K562 (cell line): ENCODE results near the gene COASY. TPM values are rescaled to one million over a fixed set of nuclear protein-coding genes. Genes with fewer than 3 reads are reported as not detected.

Experiments
- ATAC-seq: fragments of 200-7000 bp; cut with Tn5 transposase; 3 replicates; pipeline ENCODE4 v1.9.1; 2020; ENCODE audit warnings: moderate library complexity
- BruUV-seq: library from RNA; stranded (reverse); fragments of 400-500 nt; replicated peaks from 2 replicates; lab custom pipeline; 2021; lab: Mats Ljungman, UMichigan
- CTCF ChIA-PET: fragments of 300-600 bp; formaldehyde crosslinking; extraction: SDS; loops from one replicate; lab custom pipeline; 2021; ENCODE audit warnings: low intra/inter-chr PET ratio; lab: Yijun Ruan, JAX
- POLR2A ChIA-PET: fragments of 300-600, 350-650 bp; sonication (Branson Sonifier 250); formaldehyde crosslinking; extraction: SDS; loops from one replicate; lab custom pipeline; 2021; ENCODE audit warnings: antibody characterized with exemption, inconsistent platforms; lab: Yijun Ruan, JAX
- DNase-seq, 4 experiments: peaks; one replicate each; pipeline versions ENCODE4 v3.0.0 to v3.0.0-alpha.2; 2011 to 2018; ENCODE audit warnings: low spot score in 3 of 4, mixed read lengths in 3 of 4; ENCODE audit errors: extremely low read depth in 1 of 4
- FAIRE-seq: peaks from 2 replicates; lab custom pipeline; 2011; peaks lifted over from hg19 to GRCh38; lab: Jason Lieb, UNC
- H2AFZ ChIP-seq: 2 replicates; pipeline ENCODE4 v1.6.0; 2011; ENCODE audit warnings: low read depth, low read length, control low read depth, inconsistent platforms
- H3K27ac ChIP-seq: fragments of 200-600 bp; 3 replicates; pipeline ENCODE4 v1.8.0; 2011; ENCODE audit warnings: low read depth, mild to moderate bottlenecking, control low read depth, inconsistent platforms, low read length, moderate library complexity, mixed read lengths; ENCODE audit errors: extremely low read depth
- H3K27me3 ChIP-seq, 2 experiments: fragments of 300-600 bp in 1 of 2; 2 replicates in 1 of 2; 3 replicates in 1 of 2; pipeline versions ENCODE4 v1.6.0 to v1.8.0; 2011; ENCODE audit warnings: inconsistent platforms in 2 of 2, low read length in 2 of 2, mild to moderate bottlenecking in 1 of 2, mixed read lengths in 1 of 2, moderate library complexity in 1 of 2; ENCODE audit not compliant: control insufficient read depth in 2 of 2, insufficient read depth in 2 of 2
- H3K36me3 ChIP-seq: fragments of 300-600 bp; 3 replicates; pipeline ENCODE4 v1.8.0; 2011; ENCODE audit warnings: mild to moderate bottlenecking, low read length, inconsistent platforms; ENCODE audit not compliant: control insufficient read depth, insufficient read depth
- H3K4me1 ChIP-seq, 2 experiments: fragments of 200-600 bp in 1 of 2; replicated peaks in 1 of 2; 2 replicates in 1 of 2; 3 replicates in 1 of 2; pipeline versions ENCODE4 v1.5.1 to v1.8.0; 2011; ENCODE audit warnings: inconsistent platforms in 2 of 2, low read length in 2 of 2, mild to moderate bottlenecking in 1 of 2, mixed read lengths in 1 of 2, moderate library complexity in 1 of 2; ENCODE audit not compliant: control insufficient read depth in 2 of 2, insufficient read depth in 2 of 2
- H3K4me2 ChIP-seq: 2 replicates; pipeline ENCODE4 v1.6.1; 2011; ENCODE audit warnings: low read length, control low read depth, inconsistent platforms, mixed read lengths; ENCODE audit not compliant: insufficient read depth
- H3K4me3 ChIP-seq: fragments of 200-600 bp; sonication (generic), shearing (Covaris generic); 2 replicates; pipeline ENCODE4 v1.5.1; 2016; ENCODE audit warnings: control low read depth, inconsistent platforms
- H3K79me2 ChIP-seq: fragments of 200-600 bp; 3 replicates; pipeline ENCODE4 v1.8.0; 2011; ENCODE audit warnings: low read length, inconsistent platforms; ENCODE audit not compliant: control insufficient read depth, insufficient read depth
- H3K9ac ChIP-seq, 2 experiments: 2 replicates each; pipeline versions ENCODE4 v1.6.0 to v1.6.1; 2011; ENCODE audit warnings: low read depth in 2 of 2, low read length in 2 of 2, control low read depth in 1 of 2, inconsistent platforms in 1 of 2, mild to moderate bottlenecking in 1 of 2, mixed read lengths in 1 of 2; ENCODE audit not compliant: insufficient read depth in 1 of 2
- H3K9me1 ChIP-seq: one replicate; pipeline ENCODE4 v1.6.0; 2011; ENCODE audit warnings: inconsistent platforms, mild to moderate bottlenecking, low read length, moderate library complexity; ENCODE audit not compliant: control insufficient read depth, insufficient read depth
- H3K9me3 ChIP-seq: replicated peaks from 2 replicates; pipeline ENCODE4 v1.5.1; 2011; ENCODE audit warnings: low read depth, low read length, inconsistent platforms; ENCODE audit not compliant: control insufficient read depth, insufficient read depth
- H4K20me1 ChIP-seq: replicated peaks from 2 replicates; pipeline ENCODE4 v1.6.1; 2011; ENCODE audit warnings: low read length, inconsistent platforms, mixed read lengths; ENCODE audit not compliant: control insufficient read depth, insufficient read depth
- NCOR1 ChIP-seq: fragments of 450-650 bp; IDR thresholded peaks from 2 replicates; pipeline ENCODE4 v1.6.1; 2016; ENCODE audit warnings: mild to moderate bottlenecking, moderate library complexity
- RBM39 ChIP-seq: fragments of 200-400 bp; formaldehyde crosslinking; optimal IDR thresholded peaks from 2 replicates; pipeline ENCODE3; 2018; ENCODE audit warnings: low read depth, low read length
- STAG1 ChIP-seq: sonication (generic); formaldehyde crosslinking; IDR thresholded peaks from 2 replicates; pipeline ENCODE4 v1.5.0; 2020; ENCODE audit warnings: missing genetic modification reagents, borderline replicate concordance
- XRCC5 ChIP-seq: fragments of 200-400 bp; formaldehyde crosslinking; IDR thresholded peaks from 2 replicates; pipeline ENCODE4 v1.6.1; 2017; ENCODE audit warnings: low read depth, mild to moderate bottlenecking, low read length
- WGBS: fragments of 100-300 bp; shearing (Covaris generic); methylation state at CpG from one replicate; pipeline ENCODE4 v1.1.6; 2016; ENCODE audit warnings: low coverage, mixed read lengths; ENCODE audit not compliant: insufficient coverage; ENCODE audit errors: missing lambda C conversion rate; 5-methylcytosine and 5-hydroxymethylcytosine counted together
- in situ Hi-C: fragments of 300-500 bp; cut with MboI; formaldehyde crosslinking; loops from 4 replicates; pipeline ENCODE4 v1.15.0; 2018; ENCODE audit warnings: inconsistent platforms, mixed read lengths
- intact Hi-C: fragments of 100-400 bp; cut with micrococcal nuclease; formaldehyde crosslinking; loops from 2 replicates; pipeline ENCODE4 v1.14.2; 2022
- polyA plus RNA-seq, 8 experiments: library from polyadenylated mRNA; depleted of rRNA in 4 of 8; stranded (reverse) in 5 of 8; unstranded in 3 of 8; fragments of >200 nt; fragmentation: Nextera tagmentation in 2 of 8; fragmentation: Illumina TruSeq in 1 of 8; extraction: Ambion mirVana in 2 of 8; extraction: Trizol in 1 of 8; gene quantifications; 2 replicates each; pipeline versions ENCODE4 v1.2.1 to v1.2.3, GENCODE V29; 2011 to 2014; ENCODE audit warnings: inconsistent platforms in 1 of 8, missing spikeins in 1 of 8
- total RNA-seq, 7 experiments: library from RNA; depleted of rRNA in 6 of 7; stranded (reverse); fragments of >200 nt in 6 of 7; fragmentation: Illumina TruSeq in 2 of 7; extraction: Trizol in 2 of 7; gene quantifications; 2 replicates each; pipeline versions ENCODE4 v1.2.1 to v1.2.3, GENCODE V29; 2011 to 2021; ENCODE audit warnings: low replicate concordance in 1 of 7
- TF ChIP-seq, protein P1 (sequence below): fragments of 250-450 bp; sonication (Bioruptor Pico); IDR thresholded peaks from 2 replicates; pipeline ENCODE4 v1.4.0; 2020
- TF ChIP-seq, protein P2 (sequence below): sonication (generic); formaldehyde crosslinking; IDR thresholded peaks from 2 replicates; pipeline ENCODE4 v1.8.0; 2022; ENCODE audit warnings: mild to moderate bottlenecking, missing genetic modification reagents
- TF ChIP-seq, protein P3 (sequence below): IDR thresholded peaks from 2 replicates; pipeline ENCODE4 v1.6.1; 2011; ENCODE audit warnings: borderline replicate concordance, low read depth, mild to moderate bottlenecking, moderate library complexity, low read length; ENCODE audit not compliant: insufficient read depth, poor library complexity, severe bottlenecking

Gene COASY
- total and polyA plus RNA-seq, 9 of the 15 experiments (the other 6 are each of a cell fraction or from before 2014, with no cell fraction given): 25.4 to 175 (median 62.3) TPM

DNA sequence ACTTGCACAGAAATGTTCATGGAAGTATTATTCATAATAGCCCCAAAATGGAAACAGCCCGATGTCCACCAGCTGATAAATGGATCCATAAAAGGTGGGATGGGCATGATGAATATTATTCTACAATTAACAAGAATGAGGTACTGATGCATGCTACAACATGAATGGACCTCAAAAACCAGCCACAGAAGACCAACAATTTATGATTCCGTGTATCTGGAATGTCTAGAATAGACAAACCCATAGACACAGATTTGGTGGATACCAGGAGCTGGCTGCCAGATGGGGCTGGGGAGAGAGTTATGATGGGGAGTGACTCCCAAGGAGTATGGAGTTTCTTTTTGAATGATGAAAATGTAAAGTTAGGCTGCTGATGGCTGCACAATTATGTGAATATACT is 36.7 kb upstream of the COASY start:
- H3K79me2 ChIP-seq: no peaks in the 10 kb centered on the region
- no peak overlapping the region for H2AFZ ChIP-seq
- H3K4me1 ChIP-seq: peaks cover 25 to 57% of the 10 kb centered on the region in 2 experiments
- no peak overlapping the region for H3K9ac ChIP-seq
- H3K36me3 ChIP-seq: peaks cover 33% of the 10 kb centered on the region; the same call in 2 of the 3 replicates
- no peak for ATAC-seq
- no peak for FAIRE-seq
- TF ChIP-seq, protein P1, sequence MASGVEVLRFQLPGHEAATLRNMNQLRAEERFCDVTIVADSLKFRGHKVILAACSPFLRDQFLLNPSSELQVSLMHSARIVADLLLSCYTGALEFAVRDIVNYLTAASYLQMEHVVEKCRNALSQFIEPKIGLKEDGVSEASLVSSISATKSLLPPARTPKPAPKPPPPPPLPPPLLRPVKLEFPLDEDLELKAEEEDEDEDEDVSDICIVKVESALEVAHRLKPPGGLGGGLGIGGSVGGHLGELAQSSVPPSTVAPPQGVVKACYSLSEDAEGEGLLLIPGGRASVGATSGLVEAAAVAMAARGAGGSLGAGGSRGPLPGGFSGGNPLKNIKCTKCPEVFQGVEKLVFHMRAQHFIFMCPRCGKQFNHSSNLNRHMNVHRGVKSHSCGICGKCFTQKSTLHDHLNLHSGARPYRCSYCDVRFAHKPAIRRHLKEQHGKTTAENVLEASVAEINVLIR (CRISPR knock-in tag): no peak
- no peak for TF ChIP-seq STAG1 (CRISPR knock-in tag)
- no peak for TF ChIP-seq RBM39
- TF ChIP-seq, protein P2, sequence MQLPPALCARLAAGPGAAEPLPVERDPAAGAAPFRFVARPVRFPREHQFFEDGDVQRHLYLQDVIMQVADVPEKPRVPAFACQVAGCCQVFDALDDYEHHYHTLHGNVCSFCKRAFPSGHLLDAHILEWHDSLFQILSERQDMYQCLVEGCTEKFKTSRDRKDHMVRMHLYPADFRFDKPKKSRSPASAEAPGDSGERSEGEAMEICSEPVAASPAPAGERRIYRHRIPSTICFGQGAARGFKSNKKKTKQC: no peak
- TF ChIP-seq XRCC5: no peak
- TF ChIP-seq, protein P3, sequence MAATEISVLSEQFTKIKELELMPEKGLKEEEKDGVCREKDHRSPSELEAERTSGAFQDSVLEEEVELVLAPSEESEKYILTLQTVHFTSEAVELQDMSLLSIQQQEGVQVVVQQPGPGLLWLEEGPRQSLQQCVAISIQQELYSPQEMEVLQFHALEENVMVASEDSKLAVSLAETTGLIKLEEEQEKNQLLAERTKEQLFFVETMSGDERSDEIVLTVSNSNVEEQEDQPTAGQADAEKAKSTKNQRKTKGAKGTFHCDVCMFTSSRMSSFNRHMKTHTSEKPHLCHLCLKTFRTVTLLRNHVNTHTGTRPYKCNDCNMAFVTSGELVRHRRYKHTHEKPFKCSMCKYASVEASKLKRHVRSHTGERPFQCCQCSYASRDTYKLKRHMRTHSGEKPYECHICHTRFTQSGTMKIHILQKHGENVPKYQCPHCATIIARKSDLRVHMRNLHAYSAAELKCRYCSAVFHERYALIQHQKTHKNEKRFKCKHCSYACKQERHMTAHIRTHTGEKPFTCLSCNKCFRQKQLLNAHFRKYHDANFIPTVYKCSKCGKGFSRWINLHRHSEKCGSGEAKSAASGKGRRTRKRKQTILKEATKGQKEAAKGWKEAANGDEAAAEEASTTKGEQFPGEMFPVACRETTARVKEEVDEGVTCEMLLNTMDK: no peak
- no peak for TF ChIP-seq NCOR1
- no peak overlapping the region for H3K4me3 ChIP-seq
- no peaks in the 10 kb centered on the region for H3K9me1 ChIP-seq
- no peaks in the 10 kb centered on the region for H3K27me3 ChIP-seq
- no peaks in the 10 kb centered on the region for H3K9me3 ChIP-seq
- DNase-seq: no peak
- 50% methylated on average over 2 of the region's 2 CpGs for WGBS
- intact Hi-C loops (no loop called here), in situ Hi-C loops (loop anchor here (5.0 kb wide), 2 partner anchors 103 to 203 kb away; partner anchors contain the start of gene CAVIN1)
- H3K4me2 ChIP-seq: no peak overlapping the region
- POLR2A ChIA-PET: interaction anchor here (0.7 to 1.6 kb wide), 4 partner anchors 11 to 208 kb away, joined by 3 to 4 read pairs (median 3); partner anchors contain the start of gene NAGLU
- H3K27ac ChIP-seq: no peak overlapping the region
- no peaks in the 10 kb centered on the region for H4K20me1 ChIP-seq
- no TSS peak for BruUV-seq
- CTCF ChIA-PET: no interaction called here
